ENCODE data around the gene NANOS3.

NANOS3 gene

GRCh38 chr19:13856497-13856896 lies 20.4 kb upstream of the NANOS3 start:
- Histone ChIP-seq H3K9me2 (replicated peaks; ENCODE audit: control insufficient read depth, low read length) (no peaks in the 10 kb centered on the region), H3K79me2 (ENCODE audit: control insufficient read depth, low read length) (no peaks in the 10 kb centered on the region), H4K20me1 (ENCODE audit: control insufficient read depth, insufficient read depth, low read depth, low read length) (no peaks in the 10 kb centered on the region), H3F3A (ENCODE audit: control insufficient read depth, insufficient read depth) (no peaks in the 10 kb centered on the region; the same call in 1 of the 2 replicates), H3K4me3 (ENCODE audit: low read length) (no peak overlapping the region), H3K36me3 (ENCODE audit: control insufficient read depth, low read length) (no peaks in the 10 kb centered on the region), H3K27me3 (ENCODE audit: control insufficient read depth, low read length) (no peaks in the 10 kb centered on the region), H3K9me3 (ENCODE audit: control insufficient read depth, insufficient read depth, low read length) (no peaks in the 10 kb centered on the region), H3K4me2 (ENCODE audit: low read length) (no peak overlapping the region), H3K27ac (ENCODE audit: low read depth, low read length) (no peak overlapping the region), H3K4me1 (ENCODE audit: control insufficient read depth, low read length) (peaks cover 10% of the 10 kb centered on the region)
- TF ChIP-seq CTCF (IDR thresholded peaks at IDR 0.05; ENCODE audit: low read depth, low read length, poor library complexity, severe bottlenecking) (no peak), EZH2phosphoT487 (IDR thresholded peaks at IDR 0.05; ENCODE audit: borderline replicate concordance, low read length) (no peak)

GRCh38 chr19:13859361-13859880 lies 17.5 kb upstream of the NANOS3 start:
- H3K4me3 ChIP-seq (ENCODE audit: low read length): no peak overlapping the region
- no peak overlapping the region for H3K4me2 ChIP-seq (ENCODE audit: low read length)
- H3K27ac ChIP-seq (ENCODE audit: low read depth, low read length): no peak overlapping the region
- H4K20me1 ChIP-seq (ENCODE audit: control insufficient read depth, insufficient read depth, low read depth, low read length): no peaks in the 10 kb centered on the region
- peaks cover 6% of the 10 kb centered on the region for H3K27me3 ChIP-seq (ENCODE audit: control insufficient read depth, low read length)
- no peaks in the 10 kb centered on the region for H3K36me3 ChIP-seq (ENCODE audit: control insufficient read depth, low read length)
- H3K4me1 ChIP-seq (ENCODE audit: control insufficient read depth, low read length): peaks cover 18% of the 10 kb centered on the region
- TF ChIP-seq CTCF (IDR thresholded peaks at IDR 0.05; ENCODE audit: low read depth, low read length, poor library complexity, severe bottlenecking) (peak; percentile 24), EZH2phosphoT487 (IDR thresholded peaks at IDR 0.05; ENCODE audit: borderline replicate concordance, low read length) (no peak)
- H3K9me3 ChIP-seq (ENCODE audit: control insufficient read depth, insufficient read depth, low read length): no peaks in the 10 kb centered on the region
- H3F3A ChIP-seq (ENCODE audit: control insufficient read depth, insufficient read depth): no peaks in the 10 kb centered on the region
- no peaks in the 10 kb centered on the region for H3K79me2 ChIP-seq (ENCODE audit: control insufficient read depth, low read length)
- no peaks in the 10 kb centered on the region for H3K9me2 ChIP-seq (replicated peaks; ENCODE audit: control insufficient read depth, low read length)

- no peaks in the 10 kb centered on the region for H3K79me2 ChIP-seq (ENCODE audit: control insufficient read depth, low read length)
- TF ChIP-seq CTCF (IDR thresholded peaks at IDR 0.05; ENCODE audit: low read depth, low read length, poor library complexity, severe bottlenecking) (no peak), EZH2phosphoT487 (IDR thresholded peaks at IDR 0.05; ENCODE audit: borderline replicate concordance, low read length) (no peak)
- H4K20me1 ChIP-seq (ENCODE audit: control insufficient read depth, insufficient read depth, low read depth, low read length): no peaks in the 10 kb centered on the region
- H3F3A ChIP-seq (ENCODE audit: control insufficient read depth, insufficient read depth): no peaks in the 10 kb centered on the region
- peak overlapping the region; percentile 34; the same call in 1 of the 2 replicates for H3K27ac ChIP-seq (ENCODE audit: low read depth, low read length)
- H3K36me3 ChIP-seq (ENCODE audit: control insufficient read depth, low read length): no peaks in the 10 kb centered on the region
- H3K4me1 ChIP-seq (ENCODE audit: control insufficient read depth, low read length): peaks cover 23% of the 10 kb centered on the region
- no peaks in the 10 kb centered on the region for H3K9me2 ChIP-seq (replicated peaks; ENCODE audit: control insufficient read depth, low read length)
- H3K4me2 ChIP-seq (ENCODE audit: low read length): peak overlapping the region; percentile 88
- peak overlapping the region; percentile 73 for H3K4me3 ChIP-seq (ENCODE audit: low read length)
- H3K9me3 ChIP-seq (ENCODE audit: control insufficient read depth, insufficient read depth, low read length): no peaks in the 10 kb centered on the region
- peaks cover 14% of the 10 kb centered on the region for H3K27me3 ChIP-seq (ENCODE audit: control insufficient read depth, low read length)
These were observed 16.1 kb upstream of the NANOS3 start for GRCh38 chr19:13860679-13861391.

Data from DOHH2 (cell line).